Measurements from ENCODE around the gene CHST4.

DNA sequence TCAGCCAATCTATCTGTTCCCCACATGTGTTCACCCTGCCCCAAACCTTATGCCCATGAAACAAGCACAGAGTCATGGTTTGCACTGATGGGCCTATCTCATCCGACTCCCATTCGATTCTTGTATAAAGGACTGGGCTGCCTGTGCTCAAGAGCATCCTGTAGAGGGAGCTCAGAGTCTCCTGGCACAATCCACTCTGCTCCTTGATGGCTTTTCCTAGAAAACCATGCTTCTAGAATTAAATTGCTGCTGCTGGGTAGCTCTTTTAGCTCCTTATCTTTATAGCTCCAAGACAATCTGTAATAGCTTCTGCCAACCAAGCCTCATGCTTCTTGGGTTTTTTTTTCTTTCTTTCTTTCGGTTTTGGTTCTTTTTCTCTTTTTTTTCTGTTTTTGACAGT is 46.8 kb upstream of the CHST4 start:
- TF ChIP-seq, protein P1, sequence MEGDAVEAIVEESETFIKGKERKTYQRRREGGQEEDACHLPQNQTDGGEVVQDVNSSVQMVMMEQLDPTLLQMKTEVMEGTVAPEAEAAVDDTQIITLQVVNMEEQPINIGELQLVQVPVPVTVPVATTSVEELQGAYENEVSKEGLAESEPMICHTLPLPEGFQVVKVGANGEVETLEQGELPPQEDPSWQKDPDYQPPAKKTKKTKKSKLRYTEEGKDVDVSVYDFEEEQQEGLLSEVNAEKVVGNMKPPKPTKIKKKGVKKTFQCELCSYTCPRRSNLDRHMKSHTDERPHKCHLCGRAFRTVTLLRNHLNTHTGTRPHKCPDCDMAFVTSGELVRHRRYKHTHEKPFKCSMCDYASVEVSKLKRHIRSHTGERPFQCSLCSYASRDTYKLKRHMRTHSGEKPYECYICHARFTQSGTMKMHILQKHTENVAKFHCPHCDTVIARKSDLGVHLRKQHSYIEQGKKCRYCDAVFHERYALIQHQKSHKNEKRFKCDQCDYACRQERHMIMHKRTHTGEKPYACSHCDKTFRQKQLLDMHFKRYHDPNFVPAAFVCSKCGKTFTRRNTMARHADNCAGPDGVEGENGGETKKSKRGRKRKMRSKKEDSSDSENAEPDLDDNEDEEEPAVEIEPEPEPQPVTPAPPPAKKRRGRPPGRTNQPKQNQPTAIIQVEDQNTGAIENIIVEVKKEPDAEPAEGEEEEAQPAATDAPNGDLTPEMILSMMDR (IDR thresholded peaks at IDR 0.05; ENCODE audit: insufficient read depth, low read depth, low read length) = peak; percentile 24
- no peak for TF ChIP-seq EZH2 (IDR thresholded peaks at IDR 0.05; ENCODE audit: insufficient read depth, low read length)
